VCaP (cell line): Measurements from ENCODE around the gene SLC17A7.

ENCODE experiments used
- H3K27ac ChIP-seq: fragments of 450-650 bp; 2 replicates; pipeline ENCODE4 v1.5.1; 2017
- CTCF ChIP-seq: fragments of 450-650 bp; conservative IDR thresholded peaks from 2 replicates; pipeline ENCODE4 v1.5.1; 2017; ENCODE audit warnings: mild to moderate bottlenecking, moderate library complexity

SLC17A7 gene

GRCh38 chr19:49433240-49433901 lies 8.0 kb downstream of the SLC17A7 start:
- H3K27ac ChIP-seq = no peak overlapping the region
- TF ChIP-seq CTCF = no peak

GRCh38 chr19:49432141-49433073 lies 8.9 kb downstream of the SLC17A7 start:
- no peak for TF ChIP-seq CTCF
- no peak overlapping the region for H3K27ac ChIP-seq

DNA sequence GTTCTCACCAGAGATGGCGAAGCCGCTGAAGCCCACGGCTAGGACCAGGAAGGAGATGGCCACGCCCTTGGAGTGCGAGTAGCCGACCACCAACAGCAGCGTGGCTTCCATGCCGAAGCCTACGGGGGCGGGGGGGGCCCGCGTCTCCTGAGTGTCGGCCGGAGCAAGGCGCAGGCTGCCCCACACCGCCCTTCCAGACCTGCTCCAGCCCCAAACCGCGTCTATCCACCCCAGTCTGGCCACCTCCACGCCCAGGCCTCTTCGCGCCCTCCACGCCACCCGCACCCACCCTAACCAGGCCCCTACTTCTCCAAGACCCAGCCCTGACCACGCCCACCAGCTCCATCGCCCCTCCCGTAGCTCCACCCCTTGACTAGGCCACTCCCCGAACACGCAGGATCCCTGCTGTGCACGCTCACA lies 10.0 kb downstream of the SLC17A7 start:
- H3K27ac ChIP-seq = no peak overlapping the region
- TF ChIP-seq CTCF = no peak

DNA sequence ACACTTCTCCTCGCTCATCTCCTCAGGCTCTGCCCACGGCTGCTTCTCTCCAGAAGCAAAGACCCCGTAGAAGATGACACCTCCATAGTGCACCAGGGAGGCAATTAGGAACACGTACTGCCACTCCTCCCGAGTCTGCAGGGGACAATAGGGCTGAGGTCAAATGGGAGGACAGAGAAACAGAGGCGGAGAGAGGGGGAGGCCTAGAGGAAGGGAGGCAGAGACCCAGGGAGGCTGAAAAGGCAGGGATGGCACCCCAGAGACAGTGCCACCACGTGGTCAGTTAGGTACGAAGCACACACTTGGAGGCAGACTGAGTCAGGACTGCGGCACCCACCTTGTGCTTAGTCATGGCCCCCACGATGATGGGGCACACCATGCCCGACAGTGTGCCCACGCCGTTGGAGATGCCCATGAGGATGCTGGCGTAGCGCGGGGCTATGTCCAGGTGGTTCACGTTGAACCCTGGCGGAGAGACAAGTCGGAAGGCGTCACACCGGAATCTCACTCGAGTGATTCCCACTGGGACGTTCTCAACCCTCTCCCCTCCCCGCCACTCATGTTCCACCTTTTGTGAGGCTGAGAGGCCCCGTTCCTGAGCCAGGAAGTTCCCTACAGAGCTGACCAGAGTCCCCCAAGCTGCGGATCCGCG lies 10.5 kb downstream of the SLC17A7 start:
- TF ChIP-seq CTCF = no peak
- no peak overlapping the region for H3K27ac ChIP-seq

DNA sequence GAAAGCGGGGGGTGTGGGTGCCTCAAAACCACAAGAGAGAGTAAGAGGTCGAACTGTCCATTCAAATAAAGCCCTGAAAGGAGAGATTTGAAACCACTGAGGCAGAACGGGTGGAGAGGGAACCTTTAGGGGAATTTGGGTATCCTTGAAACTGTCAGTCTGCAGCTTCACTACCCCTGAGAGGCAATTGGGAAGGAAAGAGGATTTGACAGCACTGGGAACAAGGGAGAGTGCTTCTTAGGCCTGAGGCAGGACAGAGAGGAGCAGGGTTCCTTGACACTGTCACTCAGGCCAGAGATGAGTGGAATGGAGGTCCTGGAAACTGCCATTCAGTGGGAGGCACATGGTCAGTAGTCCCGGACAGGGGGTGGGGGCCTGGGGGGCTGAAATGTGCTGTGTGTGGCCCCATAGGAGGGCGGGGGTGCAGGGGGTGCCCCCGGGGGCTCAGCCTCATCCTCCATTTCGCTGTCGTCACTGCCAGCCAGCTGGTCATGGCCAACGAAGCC lies 11.1 kb downstream of the SLC17A7 start:
- TF ChIP-seq CTCF = no peak
- H3K27ac ChIP-seq = no peak overlapping the region

- TF ChIP-seq CTCF = no peak
- peak overlapping the region; percentile 42; the same call in 1 of the 2 replicates for H3K27ac ChIP-seq
These were observed 12.5 kb downstream of the SLC17A7 start for GRCh38 chr19:49428547-49429451.
